DND-41 (cell line): ENCODE results near the gene GREB1.
A peak's percentile ranks its signal among the peaks of the same experiment; 100 is the strongest.

Experiments
- ATAC-seq: fragments of 200-7000 bp; cut with Tn5 transposase; 3 replicates; pipeline ENCODE4 v1.9.1; 2021; ENCODE audit warnings: low read depth; ENCODE audit not compliant: insufficient read depth
- DNase-seq: peaks from one replicate; pipeline ENCODE4 v3.0.0-alpha.2; 2020
- H2AFZ ChIP-seq: 2 replicates; pipeline ENCODE4 v1.6.0; 2012; ENCODE audit warnings: low read depth, low read length
- H3K27ac ChIP-seq: 2 replicates; pipeline ENCODE4 v1.5.1; 2012; ENCODE audit warnings: low read length, inconsistent platforms
- H3K27me3 ChIP-seq: fragments of 200-600 bp; sonication (generic); 2 replicates; pipeline ENCODE4 v1.6.0; 2012; ENCODE audit warnings: low read length, mild to moderate bottlenecking, inconsistent platforms; ENCODE audit not compliant: insufficient read depth, poor library complexity
- H3K36me3 ChIP-seq: 2 replicates; pipeline ENCODE4 v1.5.1; 2012; ENCODE audit warnings: low read length, inconsistent platforms; ENCODE audit not compliant: insufficient read depth
- H3K4me1 ChIP-seq: 2 replicates; pipeline ENCODE4 v1.5.1; 2012; ENCODE audit warnings: mild to moderate bottlenecking, low read length; ENCODE audit not compliant: insufficient read depth
- H3K4me2 ChIP-seq: 2 replicates; pipeline ENCODE4 v1.6.0; 2012; ENCODE audit warnings: mild to moderate bottlenecking, moderate library complexity, low read length, inconsistent platforms; ENCODE audit not compliant: insufficient read depth
- H3K4me3 ChIP-seq, 2 experiments: fragments of 200-600 bp in 1 of 2; shearing (Covaris generic) in 1 of 2; 2 replicates each; pipeline ENCODE4 v1.5.1; 2012 to 2016; ENCODE audit warnings: inconsistent platforms in 2 of 2, low read length in 2 of 2, mild to moderate bottlenecking in 2 of 2, low read depth in 1 of 2, moderate library complexity in 1 of 2
- H3K79me2 ChIP-seq: 2 replicates; pipeline ENCODE4 v1.6.0; 2012; ENCODE audit warnings: low read length, inconsistent platforms; ENCODE audit not compliant: insufficient read depth
- H3K9ac ChIP-seq: 2 replicates; pipeline ENCODE4 v1.6.0; 2012; ENCODE audit warnings: low read depth, mild to moderate bottlenecking, inconsistent platforms, low read length, moderate library complexity
- H3K9me3 ChIP-seq: 2 replicates; pipeline ENCODE4 v1.5.1; 2012; ENCODE audit warnings: low read length, moderate library complexity, mild to moderate bottlenecking, inconsistent platforms; ENCODE audit not compliant: insufficient read depth, severe bottlenecking
- H4K20me1 ChIP-seq: 2 replicates; pipeline ENCODE4 v1.6.0; 2012; ENCODE audit warnings: low read length; ENCODE audit not compliant: insufficient read depth
- CTCF ChIP-seq: IDR thresholded peaks from 2 replicates; pipeline ENCODE4 v1.5.1; 2012; ENCODE audit warnings: borderline replicate concordance, low read length, moderate library complexity, mild to moderate bottlenecking; ENCODE audit not compliant: poor library complexity, severe bottlenecking; ENCODE audit errors: extremely low read depth
- EZH2 ChIP-seq: IDR thresholded peaks from 3 replicates; pipeline ENCODE4 v1.6.1; 2012; ENCODE audit warnings: borderline replicate concordance, low read depth, mild to moderate bottlenecking, moderate library complexity, low read length, inconsistent platforms; ENCODE audit not compliant: severe bottlenecking

The GREB1 gene

GRCh38 chr2:11534071-11534745 is 363 bp downstream of the GREB1 start:
- no peaks in the 10 kb centered on the region for H3K4me1 ChIP-seq
- H3K79me2 ChIP-seq: no peaks in the 10 kb centered on the region
- no peak for ATAC-seq
- DNase-seq: no peak
- no peaks in the 10 kb centered on the region for H4K20me1 ChIP-seq
- H2AFZ ChIP-seq: no peak overlapping the region
- TF ChIP-seq EZH2: no peak
- TF ChIP-seq CTCF: no peak
- H3K27ac ChIP-seq: no peak overlapping the region
- no peaks in the 10 kb centered on the region for H3K36me3 ChIP-seq
- no peaks in the 10 kb centered on the region for H3K27me3 ChIP-seq
- no peak overlapping the region for H3K4me3 ChIP-seq
- H3K9ac ChIP-seq: no peak overlapping the region
- no peak overlapping the region for H3K4me2 ChIP-seq
- H3K9me3 ChIP-seq: no peaks in the 10 kb centered on the region

- Histone ChIP-seq H3K27ac (no peak overlapping the region), H3K9ac (no peak overlapping the region), H2AFZ (no peak overlapping the region), H3K79me2 (no peaks in the 10 kb centered on the region), H3K9me3 (no peaks in the 10 kb centered on the region), H3K4me3 (no peak overlapping the region), H4K20me1 (no peaks in the 10 kb centered on the region), H3K27me3 (no peaks in the 10 kb centered on the region), H3K4me2 (no peak overlapping the region), H3K36me3 (no peaks in the 10 kb centered on the region), H3K4me1 (no peaks in the 10 kb centered on the region)
- TF ChIP-seq EZH2 (no peak), CTCF (peak; percentile 37)
- ATAC-seq (no peak), DNase-seq (no peak)
These were observed 1.1 kb downstream of the GREB1 start for GRCh38 chr2:11534746-11535484.

GRCh38 chr2:11535899-11536344 is 2.1 kb downstream of the GREB1 start:
- H3K36me3 ChIP-seq: no peaks in the 10 kb centered on the region
- no peaks in the 10 kb centered on the region for H3K79me2 ChIP-seq
- TF ChIP-seq EZH2 (no peak), CTCF (no peak)
- no peak overlapping the region for H3K9ac ChIP-seq
- no peaks in the 10 kb centered on the region for H3K4me1 ChIP-seq
- H3K9me3 ChIP-seq: no peaks in the 10 kb centered on the region
- H3K4me2 ChIP-seq: no peak overlapping the region
- ATAC-seq (no peak), DNase-seq (no peak)
- H2AFZ ChIP-seq: no peak overlapping the region
- H4K20me1 ChIP-seq: no peaks in the 10 kb centered on the region; the same call in 1 of the 2 replicates
- H3K27ac ChIP-seq: no peak overlapping the region
- H3K4me3 ChIP-seq: no peak overlapping the region
- H3K27me3 ChIP-seq: no peaks in the 10 kb centered on the region
